Natural killer cell (primary cell): ENCODE data around the gene CTDSP1. TPM values are rescaled to one million over a fixed set of nuclear protein-coding genes. Genes with fewer than 3 reads are reported as not detected.

Experiments
- ATAC-seq, 3 donors: fragments of 150-1000 bp in 2 of 3; fragments of 200-7000 bp in 1 of 3; cut with Tn5 transposase; 1 replicate in 1 of 3; 2 replicates in 2 of 3; pipeline ENCODE4 v1.10.0; 2021; ENCODE audit warnings: mild to moderate bottlenecking in 2 of 3, moderate library complexity in 2 of 3
- DNase-seq, 2 donors: peaks; one replicate each; pipeline versions ENCODE4 v3.0.0 to v3.0.0-alpha.2; 2013 to 2021; ENCODE audit warnings: mixed read lengths in 1 of 2
- H3K27ac ChIP-seq: one replicate; pipeline ENCODE4 v1.5.1; 2013; ENCODE audit warnings: mild to moderate bottlenecking, low read length
- H3K27me3 ChIP-seq: one replicate; pipeline ENCODE4 v1.6.1; 2013; ENCODE audit warnings: low read length; ENCODE audit not compliant: control insufficient read depth, insufficient read depth
- H3K36me3 ChIP-seq: one replicate; pipeline ENCODE4 v1.6.1; 2013; ENCODE audit warnings: low read length; ENCODE audit not compliant: control insufficient read depth, insufficient read depth
- H3K4me1 ChIP-seq: one replicate; pipeline ENCODE4 v1.6.1; 2013; ENCODE audit warnings: low read length; ENCODE audit not compliant: control insufficient read depth, insufficient read depth
- H3K4me3 ChIP-seq: one replicate; pipeline ENCODE4 v1.5.1; 2013; ENCODE audit warnings: low read length
- H3K9me3 ChIP-seq: one replicate; pipeline ENCODE4 v1.6.1; 2013; ENCODE audit warnings: low read length; ENCODE audit not compliant: control insufficient read depth, insufficient read depth
- H3K27ac Mint-ChIP-seq, 2 donors: one replicate each; pipeline ENCODE4 v1.8.0; 2022; ENCODE audit warnings: mild to moderate bottlenecking in 2 of 2, mixed read lengths in 2 of 2, moderate library complexity in 1 of 2
- H3K27me3 Mint-ChIP-seq, 2 donors: one replicate each; pipeline ENCODE4 v1.8.0; 2022; ENCODE audit warnings: low read depth in 2 of 2, mixed read lengths in 2 of 2
- H3K36me3 Mint-ChIP-seq: one replicate; pipeline ENCODE4 v1.8.0; 2022; ENCODE audit warnings: mixed read lengths
- H3K4me1 Mint-ChIP-seq, 2 donors: one replicate each; pipeline ENCODE4 v1.8.0; 2022; ENCODE audit warnings: mixed read lengths in 2 of 2
- H3K4me3 Mint-ChIP-seq: one replicate; pipeline ENCODE4 v1.8.0; 2022; ENCODE audit warnings: mild to moderate bottlenecking, moderate library complexity, mixed read lengths
- H3K9me3 Mint-ChIP-seq, 2 donors: one replicate each; pipeline ENCODE4 v1.8.0; 2022; ENCODE audit warnings: mixed read lengths in 2 of 2
- CTCF ChIP-seq: fragments of 200-600 bp; IDR thresholded peaks from one replicate; pipeline ENCODE4 v1.8.0; 2022; ENCODE audit warnings: antibody characterized with exemption
- WGBS: methylation state at CpG from one replicate; pipeline ENCODE4 v1.1.7; 2013; ENCODE audit warnings: missing lambda C conversion rate; ENCODE audit not compliant: insufficient coverage; 5-methylcytosine and 5-hydroxymethylcytosine counted together
- intact Hi-C: fragments of 100-400 bp; cut with micrococcal nuclease; formaldehyde crosslinking; loops from one replicate; pipeline ENCODE4 v1.14.2; 2022
- total RNA-seq, 4 donors: library from RNA; stranded (reverse); fragments of 120-200 nt in 1 of 4; gene quantifications; one replicate each; pipeline versions ENCODE4 v1.2.3 to v1.2.4, GENCODE V29; 2013 to 2022

The CTDSP1 gene
- total RNA-seq, 3 donors from 2014 or later (not counting 1 experiment from before 2014, with no cell fraction given): 223 to 273 (median 228) TPM

- H3K4me1 Mint-ChIP-seq: no peaks in the 10 kb centered on the region
- no peak within 1 kb of the TSS for H3K27ac Mint-ChIP-seq
Observed at GRCh38 chr2:218418717-218419458, 19.2 kb downstream of the CTDSP1 start, which contains the start of gene VIL1. Gene VIL1 (plus strand): TSS chr2:218419123. CDS start chr2:218423779, 4,656 bp downstream.

GRCh38 chr2:218419630-218420216 is 20.1 kb downstream of the CTDSP1 start:
- TF ChIP-seq CTCF: no peak
- no peak for ATAC-seq
- no peaks in the 10 kb centered on the region for H3K9me3 Mint-ChIP-seq
- no peak overlapping the region for H3K4me3 ChIP-seq
- no peak for DNase-seq
- 92% methylated on average over 7 of the region's 7 CpGs for WGBS
- no peaks in the 10 kb centered on the region for H3K27me3 ChIP-seq
- intact Hi-C loops: no loop called here
- no peaks in the 10 kb centered on the region for H3K36me3 ChIP-seq
- no peaks in the 10 kb centered on the region for H3K4me1 ChIP-seq
- no peaks in the 10 kb centered on the region for H3K36me3 Mint-ChIP-seq
- no peak overlapping the region for H3K27ac ChIP-seq
- no peaks in the 10 kb centered on the region for H3K27me3 Mint-ChIP-seq
- H3K4me3 Mint-ChIP-seq: no peak overlapping the region
- no peaks in the 10 kb centered on the region for H3K4me1 Mint-ChIP-seq
- H3K9me3 ChIP-seq: no peaks in the 10 kb centered on the region
- H3K27ac Mint-ChIP-seq: no peak overlapping the region

More at GRCh38 chr2:218418717-218419458, 19.2 kb downstream of the CTDSP1 start, which contains the start of gene VIL1:
- no peak for ATAC-seq
- intact Hi-C loops: no loop called here
- Mint-ChIP-seq H3K4me3 (no peak within 1 kb of the TSS), H3K36me3 (no peaks in the 10 kb centered on the region), H3K9me3 (no peaks in the 10 kb centered on the region), H3K27me3 (no peaks in the 10 kb centered on the region)
- H3K9me3 ChIP-seq: no peaks in the 10 kb centered on the region
- no peaks in the 10 kb centered on the region for H3K36me3 ChIP-seq
- no peak for TF ChIP-seq CTCF
- H3K27ac ChIP-seq: no peak within 1 kb of the TSS
- no peak for DNase-seq
- no peak within 1 kb of the TSS for H3K4me3 ChIP-seq
- WGBS: 95% methylated on average over 9 of the region's 9 CpGs
- no peaks in the 10 kb centered on the region for H3K4me1 ChIP-seq
- H3K27me3 ChIP-seq: no peaks in the 10 kb centered on the region

GRCh38 chr2:218421027-218421426 is 21.4 kb downstream of the CTDSP1 start:
- no peak overlapping the region for H3K27ac ChIP-seq
- Mint-ChIP-seq H3K36me3 (no peaks in the 10 kb centered on the region), H3K27ac (no peak overlapping the region), H3K4me1 (no peaks in the 10 kb centered on the region), H3K4me3 (no peak overlapping the region), H3K9me3 (no peaks in the 10 kb centered on the region), H3K27me3 (no peaks in the 10 kb centered on the region)
- TF ChIP-seq CTCF: no peak
- H3K27me3 ChIP-seq: no peaks in the 10 kb centered on the region
- ATAC-seq: no peak
- no peaks in the 10 kb centered on the region for H3K9me3 ChIP-seq
- intact Hi-C loops: no loop called here
- H3K4me1 ChIP-seq: no peaks in the 10 kb centered on the region
- 98% methylated on average over 2 of the region's 2 CpGs for WGBS
- no peak for DNase-seq
- H3K4me3 ChIP-seq: no peak overlapping the region
- H3K36me3 ChIP-seq: no peaks in the 10 kb centered on the region
